Measurements from ENCODE around the gene CTSW. TPM values are rescaled to one million over a fixed set of nuclear protein-coding genes. Genes with fewer than 3 reads are reported as not detected.

CTSW gene
- total and polyA plus RNA-seq, 2 donors (not counting 1 experiment from before 2014, with no cell fraction given) = 0.84 to 4.6 TPM

GRCh38 chr11:65883058-65883761 lies 3.6 kb downstream of the CTSW start:
- POLR2A ChIA-PET = interaction anchor here (0.6 to 3.3 kb wide), 2 partner anchors 24 to 163 kb away, joined by 4 to 13 read pairs; partner anchors contain the start of genes CFL1, MUS81 and RNASEH2C
- Mint-ChIP-seq H3K27me3 (no peaks in the 10 kb centered on the region), H3K9me3 (ENCODE audit: insufficient read depth) (no peaks in the 10 kb centered on the region), H3K4me1 (peaks cover 44% of the 10 kb centered on the region), H3K27ac (no peak overlapping the region), H3K4me3 (no peak overlapping the region)
- Histone ChIP-seq H3K4me2 (replicated peaks; ENCODE audit: low read depth, low read length, poor library complexity, severe bottlenecking) (no peak overlapping the region), H3K9me3 (ENCODE audit: control extremely low read depth in 1 of 3, control insufficient read depth in 2 of 3, insufficient read depth in 1 of 3, low read length in 2 of 3) (no peaks in the 10 kb centered on the region), H3K27me3 (replicated peaks in 1 of 4; ENCODE audit: control extremely low read depth in 1 of 4, control insufficient read depth in 3 of 4, insufficient read depth in 4 of 4, low read length in 3 of 4) (no peaks in the 10 kb centered on the region), H3K79me2 (ENCODE audit: control insufficient read depth, insufficient read depth, low read length) (peaks cover 24% of the 10 kb centered on the region), H3K9ac (ENCODE audit: low read length) (no peak overlapping the region), H4K20me1 (ENCODE audit: control insufficient read depth, insufficient read depth, low read length, poor library complexity, severe bottlenecking) (peaks cover 5% of the 10 kb centered on the region), H3K27ac (ENCODE audit: low read length in 2 of 2) (no peak overlapping the region), H2AFZ (ENCODE audit: insufficient read depth, low read depth, low read length, poor library complexity, severe bottlenecking) (no peak overlapping the region), H3K4me1 (ENCODE audit: control insufficient read depth in 2 of 2, insufficient read depth in 2 of 2, low read length in 2 of 2) (peaks cover 16 to 40% of the 10 kb centered on the region in 2 donors), H3K36me3 (replicated peaks in 1 of 2; ENCODE audit: control extremely low read depth in 1 of 2, control insufficient read depth in 1 of 2, extremely low read depth in 1 of 2, insufficient read depth in 2 of 2, low read length in 1 of 2) (peaks cover 0 to 31% of the 10 kb centered on the region in 2 experiments), H3K4me3 (ENCODE audit: control extremely low read depth in 1 of 5, extremely low read depth in 1 of 5, insufficient read depth in 1 of 5, low read depth in 2 of 5, low read length in 4 of 5) (no peak overlapping the region)
- TF ChIP-seq EZH2 (IDR thresholded peaks at IDR 0.05; ENCODE audit: borderline replicate concordance, insufficient read depth, low read depth, low read length, poor library complexity, severe bottlenecking) (no peak), CTCF (IDR thresholded peaks at IDR 0.05) (no peak)
- WGBS (ENCODE audit: insufficient coverage) = 99% methylated on average over 9 of the region's 13 CpGs
- intact Hi-C loops (cut with micrococcal nuclease) = no loop called here
- DNase-seq = no peak
- CTCF ChIA-PET = interaction anchor here (1.5 to 15.5 kb wide), 16 partner anchors 12 to 178 kb away, joined by 5 to 244 read pairs (median 16); partner anchors contain the start of genes AP5B1, C11orf68, CFL1 and FOSL1
- ATAC-seq (ENCODE audit: low read depth) = no peak

Measured in B cell (primary cell).